ENCODE data around the gene ADGB.

GRCh38 chr6:146719387-146719786 is 120.6 kb downstream of the ADGB start:
- no peak for TF ChIP-seq CTCF (IDR thresholded peaks at IDR 0.05; ENCODE audit: low read length)
- no peak for TF ChIP-seq EZH2phosphoT487 (IDR thresholded peaks at IDR 0.05; ENCODE audit: low read length)
- TF ChIP-seq EZH2 (optimal IDR thresholded peaks at IDR 0.05; ENCODE audit: low read depth, low read length): no peak

Data from MM.1S (cell line).